OCI-LY7 (cell line): ENCODE measurements around the gene PRLR. TPM values are rescaled to one million over a fixed set of nuclear protein-coding genes. Genes with fewer than 3 reads are reported as not detected.

Experiments used
- BruUV-seq: library from RNA; stranded (reverse); fragments of 400-500 nt; replicated peaks from 2 replicates; lab custom pipeline; 2021; lab: Mats Ljungman, UMichigan
- CTCF ChIA-PET: fragments of 300-600 bp; sonication (Branson Sonifier 250); formaldehyde crosslinking; loops from one replicate; lab custom pipeline; 2022; ENCODE audit warnings: antibody characterized with exemption; ENCODE audit not compliant: unreplicated experiment; lab: Charles Lee
- POLR2A ChIA-PET: fragments of 300-600 bp; sonication (Branson Sonifier 250); formaldehyde crosslinking; loops from one replicate; lab custom pipeline; 2022; ENCODE audit warnings: antibody characterized with exemption; lab: Charles Lee
- DNase-seq: peaks from one replicate; pipeline ENCODE4 v3.0.0-alpha.2; 2015; ENCODE audit warnings: low spot score
- H2AFZ ChIP-seq: fragments of 200-600 bp; sonication (generic), shearing (Covaris generic); 2 replicates; pipeline ENCODE4 v1.6.1; 2014; ENCODE audit warnings: mild to moderate bottlenecking, antibody characterized with exemption, low read length, moderate library complexity
- H3K27ac ChIP-seq: fragments of 200-600 bp; sonication (generic); 2 replicates; pipeline ENCODE4 v1.5.1; 2014; ENCODE audit warnings: mixed run types, low read depth, mild to moderate bottlenecking, moderate library complexity, low read length, inconsistent platforms; ENCODE audit not compliant: poor library complexity, severe bottlenecking
- H3K36me3 ChIP-seq: fragments of 200-600 bp; sonication (generic); 2 replicates; pipeline ENCODE4 v1.6.1; 2014; ENCODE audit warnings: mild to moderate bottlenecking, antibody characterized with exemption, low read length, moderate library complexity, mixed read lengths; ENCODE audit not compliant: insufficient read depth
- H3K4me1 ChIP-seq: fragments of 200-600 bp; sonication (generic); 2 replicates; pipeline ENCODE4 v1.5.1; 2014; ENCODE audit warnings: mild to moderate bottlenecking, low read length; ENCODE audit not compliant: insufficient read depth, poor library complexity, severe bottlenecking
- H3K4me2 ChIP-seq: fragments of 200-600 bp; sonication (generic); 2 replicates; pipeline ENCODE4 v1.6.1; 2014; ENCODE audit warnings: mild to moderate bottlenecking, low read length
- H3K4me3 ChIP-seq: fragments of 200-600 bp; sonication (generic); 2 replicates; pipeline ENCODE4 v1.5.1; 2014; ENCODE audit warnings: mild to moderate bottlenecking, low read depth, low read length; ENCODE audit not compliant: poor library complexity, severe bottlenecking
- H3K79me2 ChIP-seq: fragments of 200-600 bp; sonication (generic); 2 replicates; pipeline ENCODE4 v1.6.1; 2016; ENCODE audit warnings: low read depth, mild to moderate bottlenecking, low read length, moderate library complexity, mixed read lengths; ENCODE audit not compliant: insufficient read depth
- H3K9me2 ChIP-seq: fragments of 200-600 bp; sonication (generic); 2 replicates; pipeline ENCODE4 v1.6.1; 2016; ENCODE audit warnings: mild to moderate bottlenecking, low read length, mixed read lengths; ENCODE audit not compliant: insufficient read depth
- H3K9me3 ChIP-seq: fragments of 200-600 bp; sonication (generic); 2 replicates; pipeline ENCODE4 v1.6.1; 2014; ENCODE audit warnings: mild to moderate bottlenecking, mixed run types, low read length, mixed read lengths
- H4K20me1 ChIP-seq: fragments of 200-600 bp; sonication (generic); 2 replicates; pipeline ENCODE4 v1.6.1; 2014; ENCODE audit warnings: mild to moderate bottlenecking, antibody characterized with exemption, low read length, moderate library complexity, mixed read lengths; ENCODE audit not compliant: insufficient read depth
- CTCF ChIP-seq: fragments of 200-600 bp; sonication (generic); conservative IDR thresholded peaks from 2 replicates; pipeline ENCODE4 v1.5.1; 2014; ENCODE audit warnings: mild to moderate bottlenecking, antibody characterized with exemption, low read length, moderate library complexity, mixed read lengths
- EZH2phosphoT487 ChIP-seq: fragments of 200-600 bp; sonication (generic); IDR thresholded peaks from 2 replicates; pipeline ENCODE4 v1.6.1; 2018; ENCODE audit warnings: low read depth, borderline replicate concordance, mild to moderate bottlenecking, mixed run types, antibody characterized with exemption, low read length, moderate library complexity, mixed read lengths
- intact Hi-C: fragments of 100-400 bp; cut with micrococcal nuclease; formaldehyde crosslinking; loops from one replicate; pipeline ENCODE4 v1.10.0; 2022; ENCODE audit not compliant: unreplicated experiment
- total RNA-seq, 2 experiments: library from RNA; depleted of rRNA in 1 of 2; stranded (reverse); fragments of >200 nt in 1 of 2; shearing (Covaris generic) in 1 of 2; gene quantifications; 2 replicates each; pipeline ENCODE4 v1.2.3, GENCODE V29; 2014 to 2022

The PRLR gene
- total RNA-seq, 2 experiments from 2014 or later = not detected

- no peaks in the 10 kb centered on the region for H4K20me1 ChIP-seq
- BruUV-seq = no TSS peak
- no peak overlapping the region for H3K27ac ChIP-seq
- H3K4me2 ChIP-seq = no peak overlapping the region
- no peak for DNase-seq
- intact Hi-C loops = no loop called here
- H3K4me3 ChIP-seq = no peak overlapping the region
- TF ChIP-seq CTCF (no peak), EZH2phosphoT487 (no peak)
- H3K36me3 ChIP-seq = no peaks in the 10 kb centered on the region
- no peaks in the 10 kb centered on the region for H3K79me2 ChIP-seq
- CTCF ChIA-PET = no interaction called here
- H3K9me2 ChIP-seq = no peaks in the 10 kb centered on the region
- POLR2A ChIA-PET = interaction anchor here (0.6 kb wide), 1 partner anchor 1931 kb away, joined by 3 read pairs; no protein-coding TSS in a partner anchor
- H3K4me1 ChIP-seq = no peaks in the 10 kb centered on the region
- no peaks in the 10 kb centered on the region for H3K9me3 ChIP-seq
- H2AFZ ChIP-seq = no peak overlapping the region
Observed at GRCh38 chr5:35035271-35035670, 195.0 kb downstream of the PRLR start.

- H3K9me3 ChIP-seq = no peaks in the 10 kb centered on the region
- intact Hi-C loops = no loop called here
- TF ChIP-seq CTCF = no peak
- no peak for TF ChIP-seq EZH2phosphoT487
- H3K4me1 ChIP-seq = no peaks in the 10 kb centered on the region
- no peaks in the 10 kb centered on the region for H3K36me3 ChIP-seq
- no peaks in the 10 kb centered on the region for H4K20me1 ChIP-seq
- H3K9me2 ChIP-seq = no peaks in the 10 kb centered on the region
- DNase-seq = no peak
- BruUV-seq = no TSS peak
- H3K27ac ChIP-seq = no peak overlapping the region
- no peak overlapping the region for H2AFZ ChIP-seq
- H3K79me2 ChIP-seq = no peaks in the 10 kb centered on the region
- no peak overlapping the region for H3K4me2 ChIP-seq
- no peak overlapping the region for H3K4me3 ChIP-seq
- POLR2A ChIA-PET = interaction anchor here (0.7 kb wide), 1 partner anchor 275 kb away, joined by 4 read pairs; no protein-coding TSS in a partner anchor
- CTCF ChIA-PET = no interaction called here
Observed at GRCh38 chr5:35032356-35032755, 197.9 kb downstream of the PRLR start.

GRCh38 chr5:35031276-35031675 lies 199.0 kb downstream of the PRLR start:
- H3K4me1 ChIP-seq = no peaks in the 10 kb centered on the region
- ChIA-PET POLR2A (no interaction called here), CTCF (no interaction called here)
- no peak overlapping the region for H3K4me3 ChIP-seq
- H3K27ac ChIP-seq = no peak overlapping the region
- no peaks in the 10 kb centered on the region for H3K79me2 ChIP-seq
- H4K20me1 ChIP-seq = no peaks in the 10 kb centered on the region
- no TSS peak for BruUV-seq
- no peak for TF ChIP-seq CTCF
- no peak for TF ChIP-seq EZH2phosphoT487
- no peak overlapping the region for H3K4me2 ChIP-seq
- intact Hi-C loops = no loop called here
- no peaks in the 10 kb centered on the region for H3K9me3 ChIP-seq
- H3K9me2 ChIP-seq = no peaks in the 10 kb centered on the region
- DNase-seq = no peak
- no peak overlapping the region for H2AFZ ChIP-seq
- H3K36me3 ChIP-seq = no peaks in the 10 kb centered on the region
